Neural cell (in vitro differentiated cells): ENCODE measurements around the gene PLCL1. TPM values are rescaled to one million over a fixed set of nuclear protein-coding genes. Genes with fewer than 3 reads are reported as not detected.
A peak's percentile ranks its signal among the peaks of the same experiment; 100 is the strongest.

Source experiments
- H2AFZ ChIP-seq: fragments of 200-600, 300-800 bp; sonication (generic), shearing (Covaris generic); 2 replicates; pipeline ENCODE4 v1.6.0; 2014; ENCODE audit warnings: low read depth, mild to moderate bottlenecking, antibody characterized with exemption, low read length, moderate library complexity
- H3F3A ChIP-seq: fragments of 200-600 bp; shearing (Covaris generic); 2 replicates; pipeline ENCODE4 v1.6.1; 2016; ENCODE audit warnings: mild to moderate bottlenecking, moderate library complexity, mixed read lengths, antibody characterized with exemption, low read length; ENCODE audit not compliant: insufficient read depth, poor library complexity, severe bottlenecking
- H3K27ac ChIP-seq: fragments of 200-600, 300-800 bp; sonication (generic), shearing (Covaris generic); 2 replicates; pipeline ENCODE4 v1.5.1; 2014; ENCODE audit warnings: mild to moderate bottlenecking, low read length, moderate library complexity
- H3K27me3 ChIP-seq: fragments of 300-800, 200-600 bp; sonication (generic), shearing (Covaris generic); 2 replicates; pipeline ENCODE4 v1.6.0; 2014; ENCODE audit warnings: mild to moderate bottlenecking, low read depth, low read length, moderate library complexity; ENCODE audit not compliant: insufficient read depth
- H3K36me3 ChIP-seq: fragments of 300-800, 200-600 bp; sonication (generic), shearing (Covaris generic); 2 replicates; pipeline ENCODE4 v1.5.1; 2014; ENCODE audit warnings: mild to moderate bottlenecking, antibody characterized with exemption, low read length, moderate library complexity; ENCODE audit not compliant: insufficient read depth
- H3K4me2 ChIP-seq: fragments of 300-800, 200-600 bp; sonication (generic), shearing (Covaris generic); 2 replicates; pipeline ENCODE4 v1.6.0; 2014; ENCODE audit warnings: mild to moderate bottlenecking, low read length
- H3K4me3 ChIP-seq: fragments of 300-800, 200-600 bp; sonication (generic), shearing (Covaris generic); 2 replicates; pipeline ENCODE4 v1.5.1; 2014; ENCODE audit warnings: mild to moderate bottlenecking, low read length, moderate library complexity
- H3K79me2 ChIP-seq: fragments of 200-600 bp; shearing (Covaris generic); replicated peaks from 2 replicates; pipeline ENCODE4 v1.6.0; 2014; ENCODE audit warnings: mild to moderate bottlenecking, low read length, moderate library complexity; ENCODE audit not compliant: insufficient read depth
- H3K9ac ChIP-seq: fragments of 300-800, 200-600 bp; sonication (generic), shearing (Covaris generic); 2 replicates; pipeline ENCODE4 v1.6.1; 2016; ENCODE audit warnings: mild to moderate bottlenecking, low read length, mixed read lengths
- H3K9me2 ChIP-seq: fragments of 200-600 bp; shearing (Covaris generic); 2 replicates; pipeline ENCODE4 v1.6.1; 2016; ENCODE audit warnings: mild to moderate bottlenecking, low read length, mixed read lengths; ENCODE audit not compliant: insufficient read depth
- H3K9me3 ChIP-seq: fragments of 200-600, 300-800 bp; sonication (generic), shearing (Covaris generic); 2 replicates; pipeline ENCODE4 v1.6.1; 2016; ENCODE audit warnings: mild to moderate bottlenecking, mixed run types, low read length, moderate library complexity, mixed read lengths
- H4K20me1 ChIP-seq: fragments of 200-600 bp; shearing (Covaris generic); 2 replicates; pipeline ENCODE4 v1.6.1; 2016; ENCODE audit warnings: mild to moderate bottlenecking, mixed run types; ENCODE audit not compliant: insufficient read depth
- CTCF ChIP-seq: fragments of 450-650 bp; IDR thresholded peaks from 2 replicates; pipeline ENCODE4 v1.5.1; 2014; ENCODE audit warnings: antibody characterized with exemption, mild to moderate bottlenecking, moderate library complexity; ENCODE audit not compliant: poor library complexity, severe bottlenecking
- EP300 ChIP-seq: fragments of 450-650 bp; conservative IDR thresholded peaks from 2 replicates; pipeline ENCODE4 v1.6.1; 2014; ENCODE audit warnings: antibody characterized with exemption, mild to moderate bottlenecking, moderate library complexity; ENCODE audit not compliant: poor library complexity, severe bottlenecking
- EZH2 ChIP-seq: fragments of 200-600, 300-800 bp; shearing (Covaris generic), sonication (generic); IDR thresholded peaks from 2 replicates; pipeline ENCODE4 v1.6.1; 2014; ENCODE audit warnings: antibody characterized with exemption, low read length, borderline replicate concordance, mild to moderate bottlenecking; ENCODE audit not compliant: insufficient read depth, poor library complexity, severe bottlenecking
- MXI1 ChIP-seq: fragments of 450-650 bp; conservative IDR thresholded peaks from 2 replicates; pipeline ENCODE4 v1.6.1; 2014; ENCODE audit warnings: antibody characterized with exemption, mild to moderate bottlenecking; ENCODE audit not compliant: poor library complexity, severe bottlenecking
- POLR2AphosphoS5 ChIP-seq: IDR thresholded peaks from 2 replicates; pipeline ENCODE4 v1.6.1; 2012
- RAD21 ChIP-seq: fragments of 450-650 bp; conservative IDR thresholded peaks from 2 replicates; pipeline ENCODE4 v1.6.1; 2014; ENCODE audit warnings: antibody characterized with exemption, mild to moderate bottlenecking, moderate library complexity
- REST ChIP-seq: IDR thresholded peaks from 2 replicates; pipeline ENCODE4 v1.6.1; 2012; ENCODE audit warnings: borderline replicate concordance
- SMC3 ChIP-seq: fragments of 450-650 bp; conservative IDR thresholded peaks from 2 replicates; pipeline ENCODE4 v1.6.1; 2014; ENCODE audit warnings: antibody characterized with exemption, mild to moderate bottlenecking, moderate library complexity; ENCODE audit not compliant: poor library complexity
- TAF1 ChIP-seq: IDR thresholded peaks from 2 replicates; pipeline ENCODE4 v1.6.1; 2012; ENCODE audit warnings: low read depth
- polyA plus RNA-seq: library from polyadenylated mRNA; depleted of rRNA; stranded (reverse); fragments of >200 nt; gene quantifications from 2 replicates; pipeline ENCODE4 v1.2.3, GENCODE V29; 2014

PLCL1 gene
- polyA plus RNA-seq, 1 donor from 2014 or later: 6.8 TPM

GRCh38 chr2:198165289-198165688 is 360.9 kb downstream of the PLCL1 start:
- Histone ChIP-seq H3K79me2 (no peaks in the 10 kb centered on the region), H3K36me3 (no peaks in the 10 kb centered on the region), H3K9me3 (no peaks in the 10 kb centered on the region), H2AFZ (no peak overlapping the region), H3K4me3 (no peak overlapping the region), H3F3A (no peaks in the 10 kb centered on the region), H3K27me3 (no peaks in the 10 kb centered on the region), H3K9ac (no peak overlapping the region), H3K9me2 (no peaks in the 10 kb centered on the region), H4K20me1 (no peaks in the 10 kb centered on the region), H3K4me2 (no peak overlapping the region), H3K27ac (no peak overlapping the region)
- TF ChIP-seq EP300: no peak
- TF ChIP-seq REST: no peak
- no peak for TF ChIP-seq POLR2AphosphoS5
- no peak for TF ChIP-seq TAF1
- no peak for TF ChIP-seq RAD21
- TF ChIP-seq SMC3: no peak
- no peak for TF ChIP-seq CTCF
- TF ChIP-seq MXI1: no peak
- no peak for TF ChIP-seq EZH2

- H2AFZ ChIP-seq: peak overlapping the region; percentile 18
- no peaks in the 10 kb centered on the region for H3K27me3 ChIP-seq
- no peak overlapping the region for H3K4me2 ChIP-seq
- no peaks in the 10 kb centered on the region for H3K36me3 ChIP-seq
- no peaks in the 10 kb centered on the region for H3K9me2 ChIP-seq
- H3F3A ChIP-seq: no peaks in the 10 kb centered on the region
- TF ChIP-seq POLR2AphosphoS5 (no peak), SMC3 (no peak), REST (no peak), CTCF (no peak)
- no peaks in the 10 kb centered on the region for H3K79me2 ChIP-seq
- H3K9me3 ChIP-seq: no peaks in the 10 kb centered on the region
- H3K9ac ChIP-seq: peak overlapping the region; percentile 11
- H3K4me3 ChIP-seq: no peak overlapping the region
- no peaks in the 10 kb centered on the region for H4K20me1 ChIP-seq
- H3K27ac ChIP-seq: peak overlapping the region; percentile 49
Measured at GRCh38 chr2:198167346-198167745, 363.0 kb downstream of the PLCL1 start.
